Measurements from ENCODE around the gene CXorf58. TPM values are rescaled to one million over a fixed set of nuclear protein-coding genes. Genes with fewer than 3 reads are reported as not detected.

CXorf58 gene
- total and polyA plus RNA-seq, 8 donors = 0.07 to 0.40 (median 0.16) TPM; not detected in 1

DNA sequence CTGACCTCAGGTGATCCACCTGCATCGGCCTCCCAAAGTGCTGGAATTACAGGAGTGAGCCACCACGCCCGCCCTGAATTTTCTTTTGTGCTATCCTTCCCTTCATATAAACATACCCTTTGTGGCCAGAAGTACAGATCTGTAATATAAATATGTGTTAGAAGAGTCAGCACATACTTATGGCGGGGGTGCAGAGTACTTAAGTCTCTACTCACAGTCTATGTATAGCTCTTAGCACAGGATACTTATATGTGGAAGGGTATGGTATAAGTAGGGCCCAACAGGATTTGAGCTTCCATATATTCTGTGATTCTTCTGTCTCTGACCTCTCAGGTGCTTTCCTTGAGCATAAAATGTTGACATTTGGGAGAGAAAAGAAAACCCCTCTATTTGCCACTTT, 18.2 kb downstream of the CXorf58 start:
- ATAC-seq (no peak), FAIRE-seq (no peak), DNase-seq (no peak)
- WGBS, 2 donors = 80 to 95% methylated on average over 4 of the region's 4 CpGs
- TF ChIP-seq, protein P1, sequence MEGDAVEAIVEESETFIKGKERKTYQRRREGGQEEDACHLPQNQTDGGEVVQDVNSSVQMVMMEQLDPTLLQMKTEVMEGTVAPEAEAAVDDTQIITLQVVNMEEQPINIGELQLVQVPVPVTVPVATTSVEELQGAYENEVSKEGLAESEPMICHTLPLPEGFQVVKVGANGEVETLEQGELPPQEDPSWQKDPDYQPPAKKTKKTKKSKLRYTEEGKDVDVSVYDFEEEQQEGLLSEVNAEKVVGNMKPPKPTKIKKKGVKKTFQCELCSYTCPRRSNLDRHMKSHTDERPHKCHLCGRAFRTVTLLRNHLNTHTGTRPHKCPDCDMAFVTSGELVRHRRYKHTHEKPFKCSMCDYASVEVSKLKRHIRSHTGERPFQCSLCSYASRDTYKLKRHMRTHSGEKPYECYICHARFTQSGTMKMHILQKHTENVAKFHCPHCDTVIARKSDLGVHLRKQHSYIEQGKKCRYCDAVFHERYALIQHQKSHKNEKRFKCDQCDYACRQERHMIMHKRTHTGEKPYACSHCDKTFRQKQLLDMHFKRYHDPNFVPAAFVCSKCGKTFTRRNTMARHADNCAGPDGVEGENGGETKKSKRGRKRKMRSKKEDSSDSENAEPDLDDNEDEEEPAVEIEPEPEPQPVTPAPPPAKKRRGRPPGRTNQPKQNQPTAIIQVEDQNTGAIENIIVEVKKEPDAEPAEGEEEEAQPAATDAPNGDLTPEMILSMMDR (IDR thresholded peaks at IDR 0.05) = no peak
- Histone ChIP-seq H3K4me3 (no peak overlapping the region), H3K27ac (no peak overlapping the region), H3K9me3 (no peaks in the 10 kb centered on the region), H3K27me3 (no peaks in the 10 kb centered on the region), H3K4me1 (no peaks in the 10 kb centered on the region), H3K36me3 (no peaks in the 10 kb centered on the region)
- intact Hi-C loops (cut with DNase I) = no loop called here

DNA sequence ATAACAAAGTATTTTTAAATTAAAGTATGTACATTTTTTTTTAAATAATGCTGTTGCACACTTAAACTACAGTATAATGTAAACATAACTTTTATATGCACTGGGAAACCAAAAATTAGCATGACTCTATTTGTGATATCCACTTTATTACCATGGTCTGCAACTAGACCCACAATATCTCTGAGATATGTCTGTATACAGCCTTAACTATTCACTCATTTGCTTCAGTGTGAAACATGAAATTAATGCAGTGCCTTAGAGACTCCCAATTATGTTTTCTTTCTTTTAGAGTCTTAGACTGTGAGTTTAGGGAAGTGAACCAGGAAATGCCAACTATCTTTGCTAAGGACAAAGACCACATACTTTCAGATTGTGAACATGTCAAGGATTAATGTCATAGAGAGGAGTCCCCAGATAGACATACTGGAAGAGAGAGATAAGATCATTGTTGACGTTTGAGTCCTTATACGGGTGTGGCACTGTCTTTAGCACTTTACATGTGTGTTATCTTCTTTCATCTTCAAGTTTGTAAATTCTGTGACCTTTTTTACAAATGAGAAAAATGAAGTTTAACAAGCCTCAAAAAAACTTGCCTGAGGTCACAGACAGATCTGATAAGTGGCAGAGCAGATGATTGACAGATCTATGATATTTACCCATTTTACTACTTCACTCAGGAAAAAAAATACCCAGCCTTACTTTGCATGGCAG, 23.2 kb downstream of the CXorf58 start:
- ATAC-seq (no peak), FAIRE-seq (no peak), DNase-seq (no peak)
- Histone ChIP-seq H3K4me1 (no peaks in the 10 kb centered on the region), H3K9me3 (no peaks in the 10 kb centered on the region), H3K27ac (no peak overlapping the region), H3K36me3 (no peaks in the 10 kb centered on the region), H3K27me3 (no peaks in the 10 kb centered on the region), H3K4me3 (no peak overlapping the region)
- TF ChIP-seq, protein P1 (IDR thresholded peaks at IDR 0.05) = no peak
- intact Hi-C loops (cut with DNase I) = no loop called here
- WGBS, 2 donors = 29 to 37% methylated on average over 2 of the region's 2 CpGs

DNA sequence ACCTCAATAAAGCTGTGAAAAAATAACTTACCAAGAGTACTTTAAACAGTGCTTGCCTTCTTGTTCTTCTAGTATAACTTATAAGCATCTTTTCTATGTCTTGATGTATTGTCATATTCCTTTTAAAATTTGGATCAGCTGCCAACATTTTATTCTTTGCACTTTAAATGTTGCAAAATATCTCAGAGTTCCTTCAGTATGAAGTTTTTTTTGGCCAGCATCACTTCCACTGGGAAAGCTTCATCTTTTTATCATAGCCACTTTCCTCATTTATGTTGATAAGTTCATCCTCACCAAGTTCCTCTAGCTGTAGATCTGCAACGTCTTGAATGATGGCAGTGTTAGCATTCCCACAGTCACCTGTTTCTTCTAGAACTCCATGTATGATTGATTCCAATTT, 24.2 kb downstream of the CXorf58 start:
- intact Hi-C loops (cut with DNase I) = no loop called here
- H3K9me3 ChIP-seq = no peaks in the 10 kb centered on the region
- H3K4me1 ChIP-seq = no peaks in the 10 kb centered on the region
- no peaks in the 10 kb centered on the region for H3K27me3 ChIP-seq
- no peaks in the 10 kb centered on the region for H3K36me3 ChIP-seq
- DNase-seq = no peak
- no peak overlapping the region for H3K4me3 ChIP-seq
- TF ChIP-seq, protein P1 (IDR thresholded peaks at IDR 0.05) = no peak
- FAIRE-seq = no peak
- no peak overlapping the region for H3K27ac ChIP-seq
- WGBS, 2 donors = 36 to 53% methylated on average over 1 of the region's 1 CpG
- ATAC-seq = no peak

DNA sequence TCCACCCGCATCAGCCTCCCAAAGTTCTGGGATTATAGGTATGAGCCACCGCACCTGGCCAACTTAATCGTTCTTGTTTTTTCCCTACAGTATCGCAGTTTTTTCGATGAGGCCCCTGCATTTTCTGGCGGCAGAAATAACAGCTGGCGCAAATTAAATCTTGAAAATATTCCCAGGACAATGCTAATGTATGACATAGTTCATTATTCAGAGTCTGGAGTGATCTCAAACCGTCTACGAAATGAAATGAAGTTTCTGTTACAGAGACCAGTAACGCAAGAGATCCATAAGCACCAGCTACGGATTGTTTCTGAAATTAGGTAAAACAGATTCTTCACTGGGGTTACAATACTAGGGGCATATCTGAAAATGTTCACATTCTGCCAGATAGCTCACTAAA, 27.3 kb downstream of the CXorf58 start:
- intact Hi-C loops (cut with DNase I) = no loop called here
- no peaks in the 10 kb centered on the region for H3K9me3 ChIP-seq
- FAIRE-seq (no peak), ATAC-seq (no peak), DNase-seq (no peak)
- TF ChIP-seq, protein P1 (IDR thresholded peaks at IDR 0.05) = no peak
- no peaks in the 10 kb centered on the region for H3K36me3 ChIP-seq
- peaks cover 0 to 13% (median 0%) of the 10 kb centered on the region in 4 donors for H3K27me3 ChIP-seq
- H3K4me3 ChIP-seq = no peak overlapping the region
- 88 to 89% methylated on average over 11 of the region's 11 CpGs for WGBS, 2 donors
- no peak overlapping the region for H3K27ac ChIP-seq
- peaks cover 0 to 4% (median 3%) of the 10 kb centered on the region in 3 donors for H3K4me1 ChIP-seq

DNA sequence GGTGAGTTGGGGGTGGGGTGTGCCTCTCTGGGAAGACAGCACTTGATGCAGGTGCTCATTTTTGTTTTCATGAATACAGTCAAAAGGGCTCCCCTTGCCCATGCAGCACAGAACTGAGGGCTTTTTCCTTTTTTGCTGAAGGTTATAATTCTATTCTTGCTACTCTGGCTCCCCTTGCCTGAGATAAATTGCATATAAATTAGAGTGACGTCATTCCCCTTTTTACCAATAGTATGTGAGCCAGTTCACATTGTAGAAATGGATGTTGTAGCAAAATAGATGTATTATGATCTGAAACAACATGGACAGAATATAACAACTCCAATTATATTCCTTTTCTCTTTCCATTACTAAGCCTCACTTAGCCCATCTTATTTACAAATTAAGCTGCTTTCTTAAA, 28.4 kb downstream of the CXorf58 start:
- intact Hi-C loops (cut with DNase I) = no loop called here
- no peak for ATAC-seq
- Histone ChIP-seq H3K36me3 (no peaks in the 10 kb centered on the region), H3K27ac (no peak overlapping the region), H3K27me3 (peaks cover 0 to 13% (median 0%) of the 10 kb centered on the region in 4 donors), H3K4me1 (peaks cover 0 to 4% (median 3%) of the 10 kb centered on the region in 3 donors), H3K4me3 (no peak overlapping the region), H3K9me3 (no peaks in the 10 kb centered on the region)
- DNase-seq = no peak
- 23 to 26% methylated on average over 1 of the region's 1 CpG for WGBS, 2 donors
- TF ChIP-seq, protein P1 (IDR thresholded peaks at IDR 0.05) = no peak
- no peak for FAIRE-seq

Data from pancreas (tissue), 10 donors.